Ascending aorta (tissue), 2 donors: ENCODE measurements around the gene MICU1. TPM values are rescaled to one million over a fixed set of nuclear protein-coding genes. Genes with fewer than 3 reads are reported as not detected.

ENCODE experiments used
- DNase-seq, 2 donors: peaks; one replicate each; pipeline ENCODE4 v3.0.0-alpha.2; 2019; ENCODE audit warnings: low spot score in 2 of 2
- H3K27ac ChIP-seq, 2 donors: fragments of 200-600 bp; sonication (generic); one replicate each; pipeline ENCODE4 v1.5.1; 2016 to 2017; ENCODE audit warnings: mild to moderate bottlenecking in 1 of 2
- H3K27me3 ChIP-seq: fragments of 200-600 bp; sonication (generic); one replicate; pipeline ENCODE4 v1.5.1; 2017
- H3K36me3 ChIP-seq, 2 donors: fragments of 200-600 bp; sonication (generic); one replicate each; pipeline ENCODE4 v1.5.1; 2016
- H3K4me1 ChIP-seq, 2 donors: fragments of 200-600 bp; sonication (generic); one replicate each; pipeline ENCODE4 v1.5.1; 2016 to 2017; ENCODE audit warnings: mild to moderate bottlenecking in 1 of 2
- H3K4me3 ChIP-seq, 2 donors: fragments of 200-600 bp; sonication (generic); one replicate each; pipeline ENCODE4 v1.5.1; 2016 to 2017; ENCODE audit warnings: mild to moderate bottlenecking in 1 of 2
- H3K9me3 ChIP-seq, 2 donors: fragments of 200-600 bp; sonication (generic); one replicate each; pipeline ENCODE4 v1.5.1; 2016
- CTCF ChIP-seq, 3 experiments: fragments of 200-600 bp in 2 of 3; fragments of 450-650 bp in 1 of 3; sonication (generic) in 2 of 3; IDR thresholded peaks; one replicate each; pipeline ENCODE4 v1.5.1; 2016 to 2019; ENCODE audit warnings: antibody characterized with exemption in 3 of 3, mild to moderate bottlenecking in 1 of 3, moderate library complexity in 1 of 3
- intact Hi-C: fragments of 100-400 bp; cut with DNase I; formaldehyde crosslinking; loops from one replicate; pipeline ENCODE4 v1.15.1; 2023
- total RNA-seq: library from RNA; depleted of rRNA; stranded (reverse); fragments of >200 nt; gene quantifications from one replicate; pipeline ENCODE4 v1.1.0, GENCODE V29; 2016

The MICU1 gene
- total RNA-seq, 1 donor from 2014 or later = 18.9 TPM

DNA sequence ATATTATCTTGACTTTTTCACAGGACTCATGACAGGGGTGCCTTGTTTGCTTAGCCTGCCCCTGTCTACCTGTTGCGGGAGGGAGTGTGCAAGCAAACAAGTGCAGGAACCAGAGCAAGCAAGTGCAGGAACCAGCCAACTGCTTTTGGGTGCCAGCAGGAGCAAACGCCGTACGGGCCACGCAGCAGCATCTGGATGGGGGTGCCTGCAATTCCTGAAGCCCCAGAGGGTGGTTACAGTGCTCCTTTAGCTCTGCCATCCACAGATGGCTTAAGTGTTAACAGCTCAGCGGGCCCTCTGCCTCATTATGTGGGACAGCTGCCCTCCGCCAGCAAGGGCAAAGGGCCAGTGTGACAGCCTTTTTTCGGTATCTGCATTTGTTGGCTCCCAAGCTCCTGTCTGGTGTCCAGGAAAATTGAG, 83.5 kb downstream of the MICU1 start:
- no peaks in the 10 kb centered on the region for H3K27me3 ChIP-seq
- H3K4me3 ChIP-seq = no peak overlapping the region
- peaks cover 0 to 2% of the 10 kb centered on the region in 2 donors for H3K4me1 ChIP-seq
- no peak for DNase-seq
- intact Hi-C loops = no loop called here
- no peak for TF ChIP-seq CTCF (IDR thresholded peaks at IDR 0.05)
- H3K27ac ChIP-seq = no peak overlapping the region
- peaks cover 5 to 21% of the 10 kb centered on the region in 2 donors for H3K36me3 ChIP-seq
- no peaks in the 10 kb centered on the region for H3K9me3 ChIP-seq

- no peak for TF ChIP-seq CTCF (IDR thresholded peaks at IDR 0.05)
- H3K9me3 ChIP-seq = no peaks in the 10 kb centered on the region
- intact Hi-C loops = no loop called here
- no peak overlapping the region for H3K27ac ChIP-seq
- H3K4me3 ChIP-seq = no peak overlapping the region
- H3K4me1 ChIP-seq = peaks cover 0 to 2% of the 10 kb centered on the region in 2 donors
- no peak for DNase-seq
- no peaks in the 10 kb centered on the region for H3K27me3 ChIP-seq
- peaks cover 0 to 18% of the 10 kb centered on the region in 2 donors for H3K36me3 ChIP-seq
These were observed 84.5 kb downstream of the MICU1 start for GRCh38 chr10:72541337-72541736.

DNA sequence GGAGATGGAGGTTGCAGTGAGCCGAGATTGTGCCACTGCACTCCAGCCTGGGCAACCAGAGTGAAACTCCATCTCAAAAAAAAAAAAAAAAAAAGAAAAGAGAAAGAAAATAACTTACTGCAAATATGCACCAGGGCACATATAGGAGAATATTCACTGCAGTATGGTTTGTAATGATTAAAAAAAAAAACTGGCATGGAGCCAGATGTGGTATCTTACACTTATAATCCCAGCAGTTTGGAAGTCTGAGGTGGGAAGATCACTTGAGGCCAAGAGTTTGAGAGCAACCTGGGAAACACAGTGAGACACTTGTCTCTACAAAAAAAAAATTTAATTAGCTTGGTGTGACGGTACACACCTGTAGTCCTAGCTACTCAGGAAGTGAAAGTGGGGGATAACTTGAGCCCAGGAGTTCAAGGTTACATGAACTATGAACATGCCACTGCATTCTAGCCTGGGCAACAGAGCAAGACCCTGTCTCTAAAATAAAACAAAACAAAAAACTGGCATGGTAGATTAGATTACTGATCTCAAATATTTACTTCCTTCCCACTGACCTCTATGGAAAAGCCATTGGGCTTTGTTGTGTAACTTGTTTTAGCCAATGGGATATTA, 85.6 kb downstream of the MICU1 start:
- Histone ChIP-seq H3K4me3 (no peak overlapping the region), H3K36me3 (peaks cover 0 to 18% of the 10 kb centered on the region in 2 donors), H3K27ac (no peak overlapping the region), H3K4me1 (peaks cover 0 to 2% of the 10 kb centered on the region in 2 donors), H3K27me3 (no peaks in the 10 kb centered on the region), H3K9me3 (no peaks in the 10 kb centered on the region)
- no peak for TF ChIP-seq CTCF (IDR thresholded peaks at IDR 0.05)
- no peak for DNase-seq
- intact Hi-C loops = no loop called here

DNA sequence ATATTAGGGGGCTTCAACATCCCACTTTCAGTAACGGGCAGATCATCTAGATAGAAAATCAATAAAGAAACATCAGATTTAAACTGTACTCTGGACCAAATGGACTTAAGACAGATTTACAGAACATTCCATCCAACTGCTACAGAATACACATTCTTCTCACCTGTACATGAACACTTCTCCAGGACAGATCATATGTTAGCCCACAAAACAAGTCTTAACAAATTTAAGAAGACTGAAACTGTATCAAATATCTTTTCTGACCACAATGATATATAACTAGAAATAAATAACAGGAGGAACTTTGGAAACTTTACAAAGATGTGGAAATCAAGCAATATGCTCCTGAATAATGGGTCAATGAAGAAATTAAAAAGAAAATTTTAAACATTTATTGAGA, 86.7 kb downstream of the MICU1 start:
- no peaks in the 10 kb centered on the region for H3K27me3 ChIP-seq
- no peak for TF ChIP-seq CTCF (IDR thresholded peaks at IDR 0.05)
- no peak overlapping the region for H3K27ac ChIP-seq
- DNase-seq = no peak
- H3K9me3 ChIP-seq = no peaks in the 10 kb centered on the region
- H3K4me1 ChIP-seq = no peaks in the 10 kb centered on the region
- H3K4me3 ChIP-seq = no peak overlapping the region
- intact Hi-C loops = no loop called here
- peaks cover 0 to 18% of the 10 kb centered on the region in 2 donors for H3K36me3 ChIP-seq

DNA sequence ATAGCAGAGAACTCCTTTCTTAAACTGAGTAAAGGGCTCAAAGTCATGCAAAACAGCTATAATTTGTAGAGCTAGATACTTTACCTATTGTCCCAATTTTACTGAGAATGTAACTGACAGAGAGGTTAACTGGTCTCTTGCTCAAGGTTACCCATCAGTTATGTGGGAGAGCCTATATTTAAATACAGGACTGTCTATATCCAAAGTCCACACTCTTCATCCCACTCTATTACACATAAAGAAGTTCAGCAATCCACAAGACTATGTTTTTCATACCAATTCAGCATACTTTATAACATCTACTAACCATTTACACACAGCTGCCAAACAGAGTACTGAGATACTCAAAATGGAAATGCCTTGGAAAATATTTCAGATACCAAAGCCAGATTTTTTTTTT, 100.2 kb downstream of the MICU1 start:
- TF ChIP-seq CTCF (IDR thresholded peaks at IDR 0.05) = no peak
- Histone ChIP-seq H3K4me3 (no peak overlapping the region), H3K27me3 (no peaks in the 10 kb centered on the region), H3K27ac (no peak overlapping the region), H3K9me3 (no peaks in the 10 kb centered on the region), H3K4me1 (no peaks in the 10 kb centered on the region), H3K36me3 (no peaks in the 10 kb centered on the region)
- intact Hi-C loops = no loop called here
- DNase-seq = no peak

- Histone ChIP-seq H3K9me3 (no peaks in the 10 kb centered on the region), H3K27me3 (no peaks in the 10 kb centered on the region), H3K4me3 (no peak overlapping the region), H3K27ac (no peak overlapping the region), H3K36me3 (no peaks in the 10 kb centered on the region), H3K4me1 (no peaks in the 10 kb centered on the region)
- no peak for TF ChIP-seq CTCF (IDR thresholded peaks at IDR 0.05)
- intact Hi-C loops = no loop called here
- no peak for DNase-seq
These were observed 100.6 kb downstream of the MICU1 start for GRCh38 chr10:72525277-72525676.
